HG02970 (cell line): ENCODE data around the gene HS2ST1.

Source experiments
- ATAC-seq: cut with Tn5 transposase; IDR thresholded peaks from one replicate; pipeline ENCODE4 v1.9.1; 2021; ENCODE audit warnings: mild to moderate bottlenecking, moderate library complexity, moderate number of reproducible peaks; ENCODE audit not compliant: unreplicated experiment, low FRiP score

Gene HS2ST1

GRCh38 chr1:87151500-87152421 is 237.3 kb downstream of the HS2ST1 start:
- peak; percentile 68 for ATAC-seq

- no peak for ATAC-seq
These were observed 239.9 kb downstream of the HS2ST1 start for GRCh38 chr1:87154384-87154783.

- ATAC-seq = no peak
These were observed 240.7 kb downstream of the HS2ST1 start for GRCh38 chr1:87155170-87155569.

- ATAC-seq = no peak
These were observed 241.2 kb downstream of the HS2ST1 start for GRCh38 chr1:87155648-87156047.

GRCh38 chr1:87156124-87156523 is 241.7 kb downstream of the HS2ST1 start:
- ATAC-seq = no peak

- ATAC-seq = no peak
These were observed 245.0 kb downstream of the HS2ST1 start for GRCh38 chr1:87159378-87159915.
